HL-60 (cell line): ENCODE results near the gene PLAAT1.

Experiments used
- DNase-seq, 2 experiments: peaks; one replicate each; pipeline ENCODE4 v3.0.0-alpha.2; 2010 to 2020; ENCODE audit warnings: low read depth in 1 of 2, low spot score in 1 of 2
- H3K27ac ChIP-seq: fragments of 250-450 bp; sonication (Bioruptor Pico); replicated peaks from 2 replicates; pipeline ENCODE4 v1.5.1; 2020; ENCODE audit warnings: mild to moderate bottlenecking, moderate library complexity
- H3K27me3 ChIP-seq: fragments of 250-450 bp; sonication (Bioruptor Pico); 2 replicates; pipeline ENCODE4 v1.5.1; 2021; ENCODE audit warnings: mild to moderate bottlenecking, moderate library complexity; ENCODE audit not compliant: insufficient read depth, poor library complexity, severe bottlenecking
- H3K4me3 ChIP-seq: replicated peaks from 2 replicates; pipeline ENCODE4 v1.5.1; 2011; ENCODE audit warnings: mild to moderate bottlenecking, control low read depth, low read length; ENCODE audit not compliant: insufficient read depth
- CTCF ChIP-seq: IDR thresholded peaks from one replicate; pipeline ENCODE4 v1.5.1; 2011; ENCODE audit warnings: low read length, control low read depth, inconsistent platforms; ENCODE audit not compliant: insufficient read depth
- GABPA ChIP-seq: IDR thresholded peaks from 2 replicates; pipeline ENCODE4 v1.6.1; 2012; ENCODE audit warnings: low read depth
- POLR2AphosphoS5 ChIP-seq: IDR thresholded peaks from 2 replicates; pipeline ENCODE4 v1.6.1; 2012; ENCODE audit warnings: low read depth
- REST ChIP-seq: IDR thresholded peaks from 2 replicates; pipeline ENCODE4 v1.6.1; 2012; ENCODE audit warnings: low read depth; ENCODE audit not compliant: insufficient replicate concordance
- SPI1 ChIP-seq: IDR thresholded peaks from 2 replicates; pipeline ENCODE4 v1.6.1; 2012; ENCODE audit warnings: low read depth, mild to moderate bottlenecking, borderline replicate concordance

The PLAAT1 gene

GRCh38 chr3:193253986-193254660 lies 13.1 kb downstream of the PLAAT1 start:
- no peak for DNase-seq
- no peaks in the 10 kb centered on the region for H3K27me3 ChIP-seq
- TF ChIP-seq REST (no peak), GABPA (no peak), SPI1 (no peak), CTCF (no peak), POLR2AphosphoS5 (no peak)
- H3K27ac ChIP-seq = no peak overlapping the region
- no peak overlapping the region for H3K4me3 ChIP-seq

- Histone ChIP-seq H3K27me3 (no peaks in the 10 kb centered on the region), H3K4me3 (no peak overlapping the region), H3K27ac (no peak overlapping the region)
- TF ChIP-seq SPI1 = no peak
- TF ChIP-seq GABPA = no peak
- no peak for TF ChIP-seq POLR2AphosphoS5
- no peak for TF ChIP-seq CTCF
- no peak for TF ChIP-seq REST
- DNase-seq = no peak
Measured at GRCh38 chr3:193261970-193262369, 20.9 kb downstream of the PLAAT1 start.

- Histone ChIP-seq H3K27me3 (no peaks in the 10 kb centered on the region), H3K27ac (no peak overlapping the region), H3K4me3 (no peak overlapping the region)
- TF ChIP-seq GABPA = no peak
- no peak for TF ChIP-seq REST
- TF ChIP-seq POLR2AphosphoS5 = no peak
- TF ChIP-seq CTCF = no peak
- TF ChIP-seq SPI1 = no peak
- DNase-seq = no peak
Measured at GRCh38 chr3:193262707-193263106, 21.7 kb downstream of the PLAAT1 start.
